PC-3 (cell line): Measurements from ENCODE around the gene POU2F1. TPM values are rescaled to one million over a fixed set of nuclear protein-coding genes. Genes with fewer than 3 reads are reported as not detected.

Experiments
- ATAC-seq: fragments of 200-7000 bp; cut with Tn5 transposase; 2 replicates; pipeline ENCODE4 v1.9.1; 2020; ENCODE audit warnings: mild to moderate bottlenecking, moderate library complexity
- BruUV-seq: library from RNA; stranded (reverse); fragments of 400-500 nt; replicated peaks from 2 replicates; lab custom pipeline; 2021; lab: Mats Ljungman, UMichigan
- CTCF ChIA-PET: fragments of 300-600 bp; sonication (Branson Sonifier 250); formaldehyde crosslinking; loops from one replicate; lab custom pipeline; 2022; ENCODE audit warnings: antibody characterized with exemption; lab: Charles Lee
- POLR2A ChIA-PET: fragments of 300-600 bp; sonication (Branson Sonifier 250); formaldehyde crosslinking; loops from one replicate; lab custom pipeline; 2022; ENCODE audit warnings: antibody characterized with exemption; ENCODE audit not compliant: unreplicated experiment; lab: Charles Lee
- DNase-seq: peaks from one replicate; pipeline ENCODE4 v3.0.0-alpha.2; 2015
- H2AFZ ChIP-seq: fragments of 300-600 bp; sonication (generic); 2 replicates; pipeline ENCODE4 v1.6.0; 2016; ENCODE audit warnings: antibody characterized with exemption, low read length
- H3F3A ChIP-seq: fragments of 300-600 bp; sonication (generic); one replicate; pipeline ENCODE4 v1.6.0; 2017; ENCODE audit warnings: antibody characterized with exemption, low read length, control low read depth, mild to moderate bottlenecking; ENCODE audit not compliant: unreplicated experiment
- H3K27ac ChIP-seq: fragments of 300-600 bp; sonication (generic); 2 replicates; pipeline ENCODE4 v1.5.1; 2016; ENCODE audit warnings: mild to moderate bottlenecking, low read length
- H3K27me3 ChIP-seq: fragments of 300-600 bp; sonication (generic); 2 replicates; pipeline ENCODE4 v1.6.1; 2016; ENCODE audit warnings: low read length, mixed read lengths
- H3K36me3 ChIP-seq: fragments of 300-600 bp; sonication (generic); 2 replicates; pipeline ENCODE4 v1.6.1; 2016; ENCODE audit warnings: low read depth, mixed run types, low read length, mixed read lengths
- H3K4me1 ChIP-seq: fragments of 300-600 bp; sonication (generic); 2 replicates; pipeline ENCODE4 v1.5.1; 2016; ENCODE audit warnings: low read length; ENCODE audit not compliant: insufficient read depth
- H3K4me2 ChIP-seq: fragments of 300-600 bp; sonication (generic); 2 replicates; pipeline ENCODE4 v1.6.0; 2016; ENCODE audit warnings: low read length
- H3K4me3 ChIP-seq: fragments of 300-600 bp; sonication (generic); 2 replicates; pipeline ENCODE4 v1.5.1; 2016; ENCODE audit warnings: mild to moderate bottlenecking, low read length, mixed read lengths
- H3K79me2 ChIP-seq: fragments of 300-600 bp; sonication (generic); 2 replicates; pipeline ENCODE4 v1.6.1; 2017; ENCODE audit warnings: low read length, mixed read lengths
- H3K9ac ChIP-seq: fragments of 300-600 bp; sonication (generic); 2 replicates; pipeline ENCODE4 v1.6.0; 2016; ENCODE audit warnings: mild to moderate bottlenecking, low read length
- H3K9me2 ChIP-seq: fragments of 300-600 bp; sonication (generic); replicated peaks from 2 replicates; pipeline ENCODE4 v1.6.1; 2016; ENCODE audit warnings: mixed run types, low read length, mixed read lengths
- H3K9me3 ChIP-seq: fragments of 300-600 bp; sonication (generic); 2 replicates; pipeline ENCODE4 v1.6.1; 2016; ENCODE audit warnings: low read length, mixed read lengths
- H4K20me1 ChIP-seq: fragments of 300-600 bp; sonication (generic); 2 replicates; pipeline ENCODE4 v1.6.1; 2016; ENCODE audit warnings: low read length, mixed read lengths
- CTCF ChIP-seq: fragments of 300-600 bp; sonication (generic); conservative IDR thresholded peaks from 2 replicates; pipeline ENCODE4 v1.5.1; 2017; ENCODE audit warnings: antibody characterized with exemption, low read depth, mild to moderate bottlenecking, low read length
- EZH2 ChIP-seq: fragments of 300-600 bp; sonication (generic); IDR thresholded peaks from one replicate; pipeline ENCODE4 v1.6.1; 2017; ENCODE audit warnings: antibody characterized with exemption, mild to moderate bottlenecking, low read length; ENCODE audit not compliant: unreplicated experiment
- EZH2phosphoT487 ChIP-seq: fragments of 300-600 bp; sonication (generic); IDR thresholded peaks from 2 replicates; pipeline ENCODE4 v1.6.1; 2018; ENCODE audit warnings: mild to moderate bottlenecking, antibody characterized with exemption, low read length, borderline replicate concordance
- intact Hi-C: fragments of 100-400 bp; cut with micrococcal nuclease; formaldehyde crosslinking; loops from 2 replicates; pipeline ENCODE4 v1.9.0; 2023
- total RNA-seq: library from RNA; depleted of rRNA; stranded (reverse); fragments of >200 nt; gene quantifications from 2 replicates; pipeline ENCODE4 v1.2.3, GENCODE V29; 2014

POU2F1 gene
- total RNA-seq, 1 experiment from 2014 or later: 8.7 TPM

- ATAC-seq: no peak
- Histone ChIP-seq H2AFZ (no peak overlapping the region), H3K9ac (no peak overlapping the region), H3K27ac (no peak overlapping the region), H3K4me3 (no peak overlapping the region), H3K9me2 (no peaks in the 10 kb centered on the region), H3K4me2 (no peak overlapping the region), H3F3A (no peaks in the 10 kb centered on the region), H3K36me3 (no peaks in the 10 kb centered on the region), H3K27me3 (no peaks in the 10 kb centered on the region), H3K79me2 (peaks cover 80% of the 10 kb centered on the region), H3K9me3 (no peaks in the 10 kb centered on the region), H3K4me1 (peaks cover 7% of the 10 kb centered on the region; the same call in 1 of the 2 replicates), H4K20me1 (no peaks in the 10 kb centered on the region)
- no TSS peak for BruUV-seq
- no peak for DNase-seq
- CTCF ChIA-PET: interaction anchor here (0.6 kb wide), 1 partner anchor 132 kb away, joined by 3 read pairs; no protein-coding TSS in a partner anchor
- TF ChIP-seq EZH2phosphoT487 (no peak), CTCF (no peak), EZH2 (no peak)
- POLR2A ChIA-PET: no interaction called here
- intact Hi-C loops: no loop called here
Observed at GRCh38 chr1:167270349-167271092, 49.8 kb downstream of the POU2F1 start.

DNA sequence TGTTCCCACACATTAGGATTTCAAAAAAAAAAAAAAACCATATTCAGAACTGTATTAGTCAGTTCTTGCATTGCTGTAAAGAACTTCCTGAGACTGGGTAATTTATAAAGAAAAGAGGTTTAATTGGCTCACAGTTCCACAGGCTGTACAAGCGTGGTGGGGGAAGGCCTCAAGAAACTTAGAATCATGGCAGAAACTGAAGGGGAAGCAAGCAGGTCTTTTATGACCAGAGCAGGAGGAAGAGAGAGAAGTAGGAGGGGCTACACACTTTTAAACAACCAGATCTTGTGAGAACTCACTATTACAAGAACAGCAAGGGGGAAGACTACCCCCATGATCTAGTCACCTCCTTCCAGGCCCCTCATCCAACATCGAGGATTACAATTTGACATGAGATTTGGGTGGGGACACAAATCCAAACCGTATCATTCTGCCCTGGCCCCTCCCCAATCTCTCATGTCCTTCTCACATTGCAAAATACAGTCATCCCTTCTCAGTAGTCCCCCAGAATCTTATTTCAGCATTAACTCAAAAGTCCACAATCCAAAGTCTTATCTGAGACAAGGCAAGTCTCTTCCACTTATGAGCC is 51.8 kb downstream of the POU2F1 start:
- no TSS peak for BruUV-seq
- no peak overlapping the region for H3K4me3 ChIP-seq
- intact Hi-C loops: no loop called here
- no peaks in the 10 kb centered on the region for H3K27me3 ChIP-seq
- POLR2A ChIA-PET: no interaction called here
- H3K4me1 ChIP-seq: peaks cover 3% of the 10 kb centered on the region; the same call in 1 of the 2 replicates
- H3K36me3 ChIP-seq: no peaks in the 10 kb centered on the region
- no peak overlapping the region for H3K4me2 ChIP-seq
- no peaks in the 10 kb centered on the region for H3K9me2 ChIP-seq
- H4K20me1 ChIP-seq: no peaks in the 10 kb centered on the region
- CTCF ChIA-PET: no interaction called here
- H3K79me2 ChIP-seq: peaks cover 82% of the 10 kb centered on the region
- ATAC-seq (no peak), DNase-seq (no peak)
- H2AFZ ChIP-seq: no peak overlapping the region
- H3K9ac ChIP-seq: no peak overlapping the region
- no peaks in the 10 kb centered on the region for H3K9me3 ChIP-seq
- no peaks in the 10 kb centered on the region for H3F3A ChIP-seq
- H3K27ac ChIP-seq: no peak overlapping the region
- no peak for TF ChIP-seq EZH2phosphoT487

- no TSS peak for BruUV-seq
- no peak overlapping the region for H3K4me3 ChIP-seq
- H4K20me1 ChIP-seq: no peaks in the 10 kb centered on the region
- H3K27ac ChIP-seq: no peak overlapping the region
- TF ChIP-seq EZH2phosphoT487 (no peak), EZH2 (no peak), CTCF (no peak)
- H3K9ac ChIP-seq: no peak overlapping the region
- H3K9me3 ChIP-seq: no peaks in the 10 kb centered on the region
- H3K27me3 ChIP-seq: no peaks in the 10 kb centered on the region
- no peak overlapping the region for H2AFZ ChIP-seq
- intact Hi-C loops: no loop called here
- ATAC-seq (no peak), DNase-seq (no peak)
- H3K4me1 ChIP-seq: 0 out of 2 replicates have a peak, but pooled peaks cover 3% of the 10 kb centered on the region
- no peaks in the 10 kb centered on the region for H3K9me2 ChIP-seq
- CTCF ChIA-PET: interaction anchor here (0.6 kb wide), 1 partner anchor 260 kb away, joined by 3 read pairs; no protein-coding TSS in a partner anchor
- H3F3A ChIP-seq: no peaks in the 10 kb centered on the region
- H3K79me2 ChIP-seq: peaks cover 87% of the 10 kb centered on the region
- H3K4me2 ChIP-seq: no peak overlapping the region
- H3K36me3 ChIP-seq: no peaks in the 10 kb centered on the region
- POLR2A ChIA-PET: no interaction called here
Observed at GRCh38 chr1:167273027-167273800, 52.5 kb downstream of the POU2F1 start.
